Activated T-cell treated with anti-CD3 and anti-CD28 coated beads for 48 hours (primary cell): Measurements from ENCODE around the gene MYH15.

Source experiments
- DNase-seq: peaks from one replicate; pipeline ENCODE4 v3.0.0-alpha.2; 2020; ENCODE audit warnings: low read depth

MYH15 gene

GRCh38 chr3:108510496-108510895 lies at the start of gene MYH15:
TSS of gene MYH15 (minus strand) at chr3:108510596. CDS start at chr3:108510530, 66 bp downstream.
- no peak for DNase-seq

- no peak for DNase-seq
These were observed 45.7 kb upstream of the MYH15 start for GRCh38 chr3:108555966-108556581.

GRCh38 chr3:108554913-108555571 lies 44.6 kb upstream of the MYH15 start:
- no peak for DNase-seq

GRCh38 chr3:108554229-108554628 lies 43.8 kb upstream of the MYH15 start:
- DNase-seq: no peak

- no peak for DNase-seq
These were observed 42.1 kb upstream of the MYH15 start for GRCh38 chr3:108552267-108553159.

GRCh38 chr3:108548886-108549285 lies 38.5 kb upstream of the MYH15 start:
- no peak for DNase-seq

- no peak for DNase-seq
These were observed 37.9 kb upstream of the MYH15 start for GRCh38 chr3:108548304-108548703.

GRCh38 chr3:108546692-108547091 lies 36.3 kb upstream of the MYH15 start:
- no peak for DNase-seq

GRCh38 chr3:108546247-108546646 lies 35.9 kb upstream of the MYH15 start:
- DNase-seq: no peak

GRCh38 chr3:108538083-108538482 lies 27.7 kb upstream of the MYH15 start:
- DNase-seq: no peak

- DNase-seq: no peak
These were observed 18.3 kb upstream of the MYH15 start for GRCh38 chr3:108528459-108529252.

- DNase-seq: no peak
These were observed 17.4 kb upstream of the MYH15 start for GRCh38 chr3:108527817-108528216.

GRCh38 chr3:108527109-108527508 lies 16.7 kb upstream of the MYH15 start:
- no peak for DNase-seq

- no peak for DNase-seq
These were observed 15.6 kb upstream of the MYH15 start for GRCh38 chr3:108525971-108526370.

GRCh38 chr3:108525256-108525655 lies 14.9 kb upstream of the MYH15 start:
- DNase-seq: no peak

- no peak for DNase-seq
These were observed 14.1 kb upstream of the MYH15 start for GRCh38 chr3:108524537-108524936.

- DNase-seq: no peak
These were observed 8.5 kb upstream of the MYH15 start for GRCh38 chr3:108518895-108519294.

- no peak for DNase-seq
These were observed 6.5 kb upstream of the MYH15 start for GRCh38 chr3:108516881-108517280.

- DNase-seq: no peak
These were observed 3.6 kb upstream of the MYH15 start for GRCh38 chr3:108513961-108514360.

- DNase-seq: no peak
These were observed 2.3 kb upstream of the MYH15 start for GRCh38 chr3:108512671-108513070.

- DNase-seq: no peak
These were observed 1.1 kb upstream of the MYH15 start for GRCh38 chr3:108511490-108511889.

- no peak for DNase-seq
These were observed 659 bp upstream of the MYH15 start for GRCh38 chr3:108511055-108511454.
